ENCODE measurements around the gene IMMP2L.
A peak's percentile ranks its signal among the peaks of the same experiment; 100 is the strongest.

Gene IMMP2L

DNA sequence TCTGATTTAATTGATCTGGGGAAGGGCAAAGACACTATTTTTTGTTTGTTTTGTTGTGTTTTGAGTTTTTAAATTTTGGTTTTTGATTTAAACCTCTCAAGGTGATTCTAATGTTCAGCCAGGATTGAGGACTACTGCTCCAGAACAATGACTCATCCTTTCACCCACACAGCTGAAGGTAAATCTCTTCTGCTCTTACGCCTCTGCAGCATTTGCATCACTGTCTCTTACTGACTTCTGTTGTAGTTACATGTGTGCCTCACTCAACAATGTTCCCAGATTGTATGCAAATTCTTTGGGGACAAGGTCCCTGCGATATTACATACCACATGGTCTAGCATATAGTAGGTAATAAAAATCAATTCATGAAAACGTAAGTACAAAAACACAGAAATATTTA, 938.9 kb downstream of the IMMP2L start:
- H3K27me3 Mint-ChIP-seq (ENCODE audit: low read depth), result no peaks in the 10 kb centered on the region
- no peak overlapping the region for H3K27ac Mint-ChIP-seq
- no peaks in the 10 kb centered on the region for H3K36me3 Mint-ChIP-seq (ENCODE audit: low read depth)
- TF ChIP-seq, protein P1, sequence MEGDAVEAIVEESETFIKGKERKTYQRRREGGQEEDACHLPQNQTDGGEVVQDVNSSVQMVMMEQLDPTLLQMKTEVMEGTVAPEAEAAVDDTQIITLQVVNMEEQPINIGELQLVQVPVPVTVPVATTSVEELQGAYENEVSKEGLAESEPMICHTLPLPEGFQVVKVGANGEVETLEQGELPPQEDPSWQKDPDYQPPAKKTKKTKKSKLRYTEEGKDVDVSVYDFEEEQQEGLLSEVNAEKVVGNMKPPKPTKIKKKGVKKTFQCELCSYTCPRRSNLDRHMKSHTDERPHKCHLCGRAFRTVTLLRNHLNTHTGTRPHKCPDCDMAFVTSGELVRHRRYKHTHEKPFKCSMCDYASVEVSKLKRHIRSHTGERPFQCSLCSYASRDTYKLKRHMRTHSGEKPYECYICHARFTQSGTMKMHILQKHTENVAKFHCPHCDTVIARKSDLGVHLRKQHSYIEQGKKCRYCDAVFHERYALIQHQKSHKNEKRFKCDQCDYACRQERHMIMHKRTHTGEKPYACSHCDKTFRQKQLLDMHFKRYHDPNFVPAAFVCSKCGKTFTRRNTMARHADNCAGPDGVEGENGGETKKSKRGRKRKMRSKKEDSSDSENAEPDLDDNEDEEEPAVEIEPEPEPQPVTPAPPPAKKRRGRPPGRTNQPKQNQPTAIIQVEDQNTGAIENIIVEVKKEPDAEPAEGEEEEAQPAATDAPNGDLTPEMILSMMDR (IDR thresholded peaks at IDR 0.05; ENCODE audit: unreplicated experiment in 3 of 3), result no peak
- no peak overlapping the region for H3K4me3 Mint-ChIP-seq
- no peaks in the 10 kb centered on the region for H3K4me1 Mint-ChIP-seq
- H3K9me3 Mint-ChIP-seq, result no peaks in the 10 kb centered on the region

DNA sequence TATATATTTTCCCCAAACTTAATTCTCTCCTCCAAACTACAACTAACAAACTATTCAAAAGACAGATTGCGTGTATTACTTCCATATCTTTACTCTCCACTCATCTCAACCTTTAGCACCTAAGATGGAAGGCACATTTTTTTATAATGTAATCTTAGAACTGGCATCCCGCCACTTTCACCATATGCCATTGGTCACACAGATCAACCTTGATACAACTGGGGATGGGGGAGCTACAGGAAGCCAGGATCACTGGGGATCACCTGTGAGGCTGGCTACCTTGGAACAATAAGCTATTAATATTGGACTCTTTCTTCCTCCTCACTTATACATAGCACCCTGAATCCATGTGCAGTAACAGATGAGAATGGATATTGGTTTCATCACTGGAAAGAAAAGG, 941.0 kb downstream of the IMMP2L start:
- H3K4me1 Mint-ChIP-seq, result no peaks in the 10 kb centered on the region
- TF ChIP-seq, protein P1 (IDR thresholded peaks at IDR 0.05; ENCODE audit: unreplicated experiment in 3 of 3), result no peak
- H3K36me3 Mint-ChIP-seq (ENCODE audit: low read depth), result no peaks in the 10 kb centered on the region
- no peak overlapping the region for H3K27ac Mint-ChIP-seq
- no peaks in the 10 kb centered on the region for H3K27me3 Mint-ChIP-seq (ENCODE audit: low read depth)
- no peak overlapping the region for H3K4me3 Mint-ChIP-seq
- H3K9me3 Mint-ChIP-seq, result peaks cover 3% of the 10 kb centered on the region

DNA sequence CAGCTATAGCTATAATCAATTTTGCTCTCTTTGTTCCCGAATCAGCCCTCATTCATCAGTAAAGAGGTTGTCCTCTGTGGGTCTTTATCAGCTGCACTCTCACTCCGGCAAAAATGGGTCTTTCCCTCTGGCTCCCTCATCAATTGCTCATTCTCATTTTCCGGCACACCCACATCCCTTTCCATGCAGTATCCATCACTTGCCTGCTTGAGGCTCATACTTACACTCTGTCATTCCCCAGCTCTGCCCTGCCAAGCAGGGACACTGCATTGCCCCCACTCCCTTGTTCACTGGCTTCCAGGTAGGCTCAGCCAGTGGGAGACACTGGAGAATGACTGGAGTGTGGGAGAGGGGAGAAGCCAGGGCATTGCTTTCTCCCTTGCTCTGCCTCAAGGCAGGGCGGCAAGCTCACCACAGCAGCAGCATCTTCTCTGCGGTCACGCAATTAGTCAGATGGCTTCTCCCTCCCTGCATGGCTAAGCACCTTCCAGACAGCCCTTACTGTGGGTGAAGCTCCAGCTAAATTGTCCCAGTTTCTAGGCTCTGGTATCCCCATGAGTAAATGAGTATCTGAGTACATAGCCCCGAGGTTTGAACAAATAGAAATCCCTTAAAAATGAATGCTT, 942.1 kb downstream of the IMMP2L start:
- H3K27me3 Mint-ChIP-seq (ENCODE audit: low read depth), result no peaks in the 10 kb centered on the region
- H3K27ac Mint-ChIP-seq, result peak overlapping the region in 1 of 3 experiments; percentile 2
- peaks cover 3% of the 10 kb centered on the region for H3K9me3 Mint-ChIP-seq
- no peaks in the 10 kb centered on the region for H3K36me3 Mint-ChIP-seq (ENCODE audit: low read depth)
- H3K4me1 Mint-ChIP-seq, result no peaks in the 10 kb centered on the region
- TF ChIP-seq, protein P1 (IDR thresholded peaks at IDR 0.05; ENCODE audit: unreplicated experiment in 3 of 3), result no peak
- no peak overlapping the region for H3K4me3 Mint-ChIP-seq
